ENCODE data around the gene STXBP3. TPM values are rescaled to one million over a fixed set of nuclear protein-coding genes. Genes with fewer than 3 reads are reported as not detected.

STXBP3 gene
- total and polyA plus RNA-seq, 9 of the 15 experiments (the other 6 are each of a cell fraction or from before 2014, with no cell fraction given): 32.5 to 52.5 (median 39.2) TPM

DNA sequence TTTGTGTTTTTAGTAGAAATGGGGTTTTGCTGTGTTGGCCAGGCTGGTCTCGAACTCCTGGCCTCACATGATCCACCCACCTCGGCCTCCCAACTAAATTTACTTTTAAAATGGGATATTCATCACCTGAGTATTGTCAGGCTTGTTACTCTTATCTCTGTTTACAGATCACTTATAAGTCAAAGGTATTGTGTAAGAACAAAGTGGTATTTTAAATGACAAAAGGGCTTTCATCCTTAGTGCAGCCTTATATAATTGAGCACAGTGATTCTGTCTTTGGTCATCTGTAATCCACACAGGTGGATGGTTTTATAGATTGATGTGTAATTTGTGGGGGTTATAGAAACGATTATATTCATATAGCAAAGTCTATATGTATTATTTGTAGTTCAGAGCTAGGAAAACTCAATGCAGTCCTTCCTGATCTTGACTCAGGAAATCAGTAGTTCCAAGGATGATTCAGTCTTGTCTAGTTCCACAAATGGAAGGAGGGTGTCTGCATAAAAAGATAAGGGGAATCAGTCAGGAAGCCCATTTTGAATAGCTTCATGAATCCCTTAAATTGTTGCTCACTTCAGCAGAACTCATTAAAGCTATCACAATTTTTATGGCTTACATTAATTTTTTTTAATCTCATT, 34.6 kb downstream of the STXBP3 start (continued):
- no peak for TF ChIP-seq PBX2 (CRISPR knock-in tag; IDR thresholded peaks at IDR 0.05; ENCODE audit: low read depth)
- TF ChIP-seq PBX2 (tag; conservative IDR thresholded peaks at IDR 0.05; ENCODE audit: low read depth): no peak
- peak; percentile 93 for TF ChIP-seq ARID1B (IDR thresholded peaks at IDR 0.05)
- TF ChIP-seq ILF3 (IDR thresholded peaks at IDR 0.05; ENCODE audit: borderline replicate concordance): 0 out of 2 replicates have a peak, but pooled peaks have one; percentile 27
- TF ChIP-seq TRIM24 (IDR thresholded peaks at IDR 0.05): peak; percentile 20 to 40; a peak in 2 of 4 replicates
- TF ChIP-seq ZNF253 (CRISPR knock-in tag; conservative IDR thresholded peaks at IDR 0.05): no peak
- TF ChIP-seq RCOR1 (IDR thresholded peaks at IDR 0.05; ENCODE audit: borderline replicate concordance in 1 of 2, low read depth in 2 of 2, low read length in 2 of 2): peak in 1 of 2 experiments; percentile 42; a peak in 1 of 4 replicates
- TF ChIP-seq ZFX (CRISPR knock-in tag; IDR thresholded peaks at IDR 0.05): peak; percentile 10; the same call in 1 of the 2 replicates
- peak; percentile 20; the same call in 1 of the 2 replicates for TF ChIP-seq ZNF445 (CRISPR knock-in tag; IDR thresholded peaks at IDR 0.05; ENCODE audit: low read depth)
- 0 out of 2 replicates have a peak, but pooled peaks have one; percentile 38 for TF ChIP-seq GATAD2B (IDR thresholded peaks at IDR 0.05; ENCODE audit: borderline replicate concordance)
- peak; percentile 94 for TF ChIP-seq ZNF24 (IDR thresholded peaks at IDR 0.05)
- peak; percentile 57; the same call in 1 of the 2 replicates for TF ChIP-seq EP300 (IDR thresholded peaks at IDR 0.05; ENCODE audit: low read length)
- no peak for TF ChIP-seq HOXB6 (CRISPR knock-in tag; IDR thresholded peaks at IDR 0.05; ENCODE audit: borderline replicate concordance)
- peak; percentile 6; the same call in 1 of the 2 replicates for TF ChIP-seq C11orf30 (IDR thresholded peaks at IDR 0.05; ENCODE audit: low read depth)
- peak; percentile 55 for TF ChIP-seq ATF3 (IDR thresholded peaks at IDR 0.05)
- no peak for TF ChIP-seq ATF3 (CRISPR knock-in tag; conservative IDR thresholded peaks at IDR 0.05)
- no peak for TF ChIP-seq DIDO1 (tag; IDR thresholded peaks at IDR 0.05; ENCODE audit: low read depth)
- TF ChIP-seq MYNN (IDR thresholded peaks at IDR 0.05): no peak
- TF ChIP-seq MYNN (CRISPR knock-in tag; IDR thresholded peaks at IDR 0.05): no peak
- TF ChIP-seq BCOR (IDR thresholded peaks at IDR 0.05): 0 out of 2 replicates have a peak, but pooled peaks have one; percentile 28
- peak; percentile 78 for TF ChIP-seq GATA2 (CRISPR knock-in tag; IDR thresholded peaks at IDR 0.05)
- TF ChIP-seq TEAD4 (IDR thresholded peaks at IDR 0.05; ENCODE audit: low read length): peak; percentile 78
- TF ChIP-seq TEAD4 (CRISPR knock-in tag; IDR thresholded peaks at IDR 0.05; ENCODE audit: borderline replicate concordance): no peak
- no peak for TF ChIP-seq ZFP36 (IDR thresholded peaks at IDR 0.05; ENCODE audit: low read depth, low read length, partially characterized antibody)
- TF ChIP-seq TBL1XR1 (IDR thresholded peaks at IDR 0.05; ENCODE audit: low read length in 2 of 2): 0 out of 4 replicates have a peak, but pooled peaks of 1 of the 2 experiments have one; percentile 26
- TF ChIP-seq NFE2 (IDR thresholded peaks at IDR 0.05; ENCODE audit: low read depth): 0 out of 2 replicates have a peak, but pooled peaks have one; percentile 8
- TF ChIP-seq ZNF175 (CRISPR knock-in tag; IDR thresholded peaks at IDR 0.05; ENCODE audit: low read depth): no peak
